Measurements from ENCODE around the gene DIS3L2. TPM values are rescaled to one million over a fixed set of nuclear protein-coding genes. Genes with fewer than 3 reads are reported as not detected.

Gene DIS3L2
- total RNA-seq, 4 donors from 2014 or later: 10.3 to 63.9 (median 29.7) TPM

- DNase-seq: no peak
- no peaks in the 10 kb centered on the region for H3K9me3 ChIP-seq
- no peaks in the 10 kb centered on the region for H3K27me3 ChIP-seq
- H3K36me3 ChIP-seq: no peaks in the 10 kb centered on the region
- no peaks in the 10 kb centered on the region for H3K4me1 ChIP-seq
- H3K27ac ChIP-seq: no peak overlapping the region
- intact Hi-C loops (cut with DNase I; ENCODE audit: low total_unique reads): loop anchor here (10.0 kb wide), 1 partner anchor 405 kb away; no protein-coding TSS in a partner anchor
- H3K4me3 ChIP-seq: no peak overlapping the region
- no peak for TF ChIP-seq CTCF (IDR thresholded peaks at IDR 0.05)
- TF ChIP-seq POLR2A (IDR thresholded peaks at IDR 0.05): no peak
These were observed 42.0 kb upstream of the DIS3L2 start for GRCh38 chr2:231919341-231920035.

GRCh38 chr2:231920366-231920765, 41.1 kb upstream of the DIS3L2 start:
- no peaks in the 10 kb centered on the region for H3K9me3 ChIP-seq
- H3K27ac ChIP-seq: no peak overlapping the region
- H3K4me3 ChIP-seq: no peak overlapping the region
- no peaks in the 10 kb centered on the region for H3K27me3 ChIP-seq
- no peaks in the 10 kb centered on the region for H3K4me1 ChIP-seq
- no peak for DNase-seq
- no peak for TF ChIP-seq POLR2A (IDR thresholded peaks at IDR 0.05)
- TF ChIP-seq CTCF (IDR thresholded peaks at IDR 0.05): no peak
- H3K36me3 ChIP-seq: no peaks in the 10 kb centered on the region
- intact Hi-C loops (cut with DNase I; ENCODE audit: low total_unique reads): loop anchor here (10.0 kb wide), 1 partner anchor 404 kb away; no protein-coding TSS in a partner anchor

- peaks cover 0 to 3% of the 10 kb centered on the region in 2 donors for H3K27me3 ChIP-seq
- TF ChIP-seq POLR2A (IDR thresholded peaks at IDR 0.05): no peak
- TF ChIP-seq CTCF (IDR thresholded peaks at IDR 0.05): no peak
- intact Hi-C loops (cut with DNase I; ENCODE audit: low total_unique reads): loop anchor here (10.0 kb wide), 1 partner anchor 404 kb away; no protein-coding TSS in a partner anchor
These were observed 40.7 kb upstream of the DIS3L2 start for GRCh38 chr2:231920795-231921194.

GRCh38 chr2:231922311-231923009, 39.1 kb upstream of the DIS3L2 start:
- intact Hi-C loops (cut with DNase I; ENCODE audit: low total_unique reads): loop anchor here (10.0 kb wide), 1 partner anchor 402 kb away; no protein-coding TSS in a partner anchor
- Histone ChIP-seq H3K27me3 (peaks cover 0 to 3% of the 10 kb centered on the region in 2 donors), H3K9me3 (no peaks in the 10 kb centered on the region), H3K27ac (no peak overlapping the region), H3K4me1 (peaks cover 0 to 13% of the 10 kb centered on the region in 2 donors), H3K4me3 (no peak overlapping the region), H3K36me3 (no peaks in the 10 kb centered on the region)
- DNase-seq: no peak
- TF ChIP-seq CTCF (IDR thresholded peaks at IDR 0.05) (no peak), POLR2A (IDR thresholded peaks at IDR 0.05) (no peak)

More at GRCh38 chr2:231920795-231921194, 40.7 kb upstream of the DIS3L2 start:
- H3K4me1 ChIP-seq: peaks cover 0 to 3% of the 10 kb centered on the region in 2 donors
- H3K4me3 ChIP-seq: no peak overlapping the region
- no peaks in the 10 kb centered on the region for H3K9me3 ChIP-seq
- H3K36me3 ChIP-seq: no peaks in the 10 kb centered on the region
- no peak overlapping the region for H3K27ac ChIP-seq
- DNase-seq: no peak

GRCh38 chr2:231923010-231923344, 38.5 kb upstream of the DIS3L2 start:
- no peak for DNase-seq
- Histone ChIP-seq H3K27ac (no peak overlapping the region), H3K9me3 (no peaks in the 10 kb centered on the region), H3K27me3 (peaks cover 0 to 3% of the 10 kb centered on the region in 2 donors), H3K4me1 (peaks cover 0 to 13% of the 10 kb centered on the region in 2 donors), H3K4me3 (no peak overlapping the region), H3K36me3 (no peaks in the 10 kb centered on the region)
- TF ChIP-seq POLR2A (IDR thresholded peaks at IDR 0.05): no peak
- no peak for TF ChIP-seq CTCF (IDR thresholded peaks at IDR 0.05)
- intact Hi-C loops (cut with DNase I; ENCODE audit: low total_unique reads): loop anchor here (10.0 kb wide), 1 partner anchor 402 kb away; no protein-coding TSS in a partner anchor

Measured in uterus (tissue), 4 donors.